OCI-LY3 (cell line): ENCODE results near the gene OR1I1.

ENCODE experiments used
- CTCF ChIP-seq: fragments of 200-600, 300-600 bp; sonication (generic); IDR thresholded peaks from 2 replicates; pipeline ENCODE4 v1.5.1; 2014; ENCODE audit warnings: antibody characterized with exemption, low read length, low read depth
- EZH2phosphoT487 ChIP-seq: fragments of 200-600 bp; shearing (Covaris generic); IDR thresholded peaks from 2 replicates; pipeline ENCODE4 v1.6.1; 2018; ENCODE audit warnings: antibody characterized with exemption, mixed run types, low read depth

GRCh38 chr19:15128162-15128770, 46.3 kb downstream of the OR1I1 start:
- TF ChIP-seq CTCF (no peak), EZH2phosphoT487 (no peak)
